ENCODE results near the gene COQ10B. TPM values are rescaled to one million over a fixed set of nuclear protein-coding genes. Genes with fewer than 3 reads are reported as not detected.

The COQ10B gene
- total RNA-seq, 1 experiment from 2014 or later: 28.8 TPM

GRCh38 chr2:197460649-197461048 is 7.3 kb downstream of the COQ10B start:
- BruUV-seq (replicated peaks): no TSS peak
- H3K9me3 Mint-ChIP-seq (ENCODE audit: low read depth, unreplicated experiment): no peaks in the 10 kb centered on the region
- H3K4me3 Mint-ChIP-seq (ENCODE audit: low read depth, unreplicated experiment): peak overlapping the region; percentile 56
- peak overlapping the region; percentile 84 for H3K27ac Mint-ChIP-seq (ENCODE audit: unreplicated experiment)
- no peak for DNase-seq
- intact Hi-C loops (cut with micrococcal nuclease; ENCODE audit: unreplicated experiment): no loop called here
- H3K27me3 Mint-ChIP-seq (ENCODE audit: unreplicated experiment): no peaks in the 10 kb centered on the region
- TF ChIP-seq CTCF (IDR thresholded peaks at IDR 0.05; ENCODE audit: unreplicated experiment): no peak
- CTCF ChIA-PET: no interaction called here
- H3K36me3 Mint-ChIP-seq (ENCODE audit: insufficient read depth, unreplicated experiment): peaks cover 29% of the 10 kb centered on the region
- H3K4me1 Mint-ChIP-seq (ENCODE audit: low read depth, unreplicated experiment): peaks cover 35% of the 10 kb centered on the region

GRCh38 chr2:197461057-197461456 is 7.7 kb downstream of the COQ10B start:
- Mint-ChIP-seq H3K27me3 (ENCODE audit: unreplicated experiment) (no peaks in the 10 kb centered on the region), H3K9me3 (ENCODE audit: low read depth, unreplicated experiment) (no peaks in the 10 kb centered on the region), H3K4me3 (ENCODE audit: low read depth, unreplicated experiment) (peak overlapping the region; percentile 56), H3K27ac (ENCODE audit: unreplicated experiment) (peak overlapping the region; percentile 84), H3K4me1 (ENCODE audit: low read depth, unreplicated experiment) (peaks cover 35% of the 10 kb centered on the region), H3K36me3 (ENCODE audit: insufficient read depth, unreplicated experiment) (peaks cover 31% of the 10 kb centered on the region)
- CTCF ChIA-PET: no interaction called here
- intact Hi-C loops (cut with micrococcal nuclease; ENCODE audit: unreplicated experiment): no loop called here
- DNase-seq: no peak
- BruUV-seq (replicated peaks): no TSS peak
- TF ChIP-seq CTCF (IDR thresholded peaks at IDR 0.05; ENCODE audit: unreplicated experiment): no peak

- no peak overlapping the region for H3K27ac Mint-ChIP-seq (ENCODE audit: unreplicated experiment)
- DNase-seq: no peak
- H3K4me3 Mint-ChIP-seq (ENCODE audit: low read depth, unreplicated experiment): no peak overlapping the region
- H3K36me3 Mint-ChIP-seq (ENCODE audit: insufficient read depth, unreplicated experiment): peaks cover 48% of the 10 kb centered on the region
- no peaks in the 10 kb centered on the region for H3K9me3 Mint-ChIP-seq (ENCODE audit: low read depth, unreplicated experiment)
- CTCF ChIA-PET: interaction anchor here (0.6 kb wide), 2 partner anchors 344 to 1029 kb away, joined by 3 to 4 read pairs; no protein-coding TSS in a partner anchor
- intact Hi-C loops (cut with micrococcal nuclease; ENCODE audit: unreplicated experiment): no loop called here
- H3K4me1 Mint-ChIP-seq (ENCODE audit: low read depth, unreplicated experiment): peaks cover 25% of the 10 kb centered on the region
- no TSS peak for BruUV-seq (replicated peaks)
- no peak for TF ChIP-seq CTCF (IDR thresholded peaks at IDR 0.05; ENCODE audit: unreplicated experiment)
- H3K27me3 Mint-ChIP-seq (ENCODE audit: unreplicated experiment): no peaks in the 10 kb centered on the region
Measured at GRCh38 chr2:197464175-197464574, 10.8 kb downstream of the COQ10B start.

GRCh38 chr2:197472166-197472565 is 18.8 kb downstream of the COQ10B start:
- Mint-ChIP-seq H3K36me3 (ENCODE audit: insufficient read depth, unreplicated experiment) (peaks cover 28% of the 10 kb centered on the region), H3K27me3 (ENCODE audit: unreplicated experiment) (no peaks in the 10 kb centered on the region), H3K27ac (ENCODE audit: unreplicated experiment) (no peak overlapping the region), H3K9me3 (ENCODE audit: low read depth, unreplicated experiment) (no peaks in the 10 kb centered on the region), H3K4me1 (ENCODE audit: low read depth, unreplicated experiment) (no peaks in the 10 kb centered on the region), H3K4me3 (ENCODE audit: low read depth, unreplicated experiment) (no peak overlapping the region)
- no peak for DNase-seq
- CTCF ChIA-PET: no interaction called here
- BruUV-seq (replicated peaks): no TSS peak
- no peak for TF ChIP-seq CTCF (IDR thresholded peaks at IDR 0.05; ENCODE audit: unreplicated experiment)
- intact Hi-C loops (cut with micrococcal nuclease; ENCODE audit: unreplicated experiment): no loop called here
